NCI-H2227 (cell line): ENCODE results near the gene LYPD1.

Source experiments
- DNase-seq: peaks from one replicate; lab custom pipeline; 2025; ENCODE audit not compliant: unreplicated experiment; lab: John Stamatoyannopoulos, UW

LYPD1 gene

GRCh38 chr2:132668987-132669907, 758 bp downstream of the LYPD1 start:
- peak; percentile 66 for DNase-seq

DNA sequence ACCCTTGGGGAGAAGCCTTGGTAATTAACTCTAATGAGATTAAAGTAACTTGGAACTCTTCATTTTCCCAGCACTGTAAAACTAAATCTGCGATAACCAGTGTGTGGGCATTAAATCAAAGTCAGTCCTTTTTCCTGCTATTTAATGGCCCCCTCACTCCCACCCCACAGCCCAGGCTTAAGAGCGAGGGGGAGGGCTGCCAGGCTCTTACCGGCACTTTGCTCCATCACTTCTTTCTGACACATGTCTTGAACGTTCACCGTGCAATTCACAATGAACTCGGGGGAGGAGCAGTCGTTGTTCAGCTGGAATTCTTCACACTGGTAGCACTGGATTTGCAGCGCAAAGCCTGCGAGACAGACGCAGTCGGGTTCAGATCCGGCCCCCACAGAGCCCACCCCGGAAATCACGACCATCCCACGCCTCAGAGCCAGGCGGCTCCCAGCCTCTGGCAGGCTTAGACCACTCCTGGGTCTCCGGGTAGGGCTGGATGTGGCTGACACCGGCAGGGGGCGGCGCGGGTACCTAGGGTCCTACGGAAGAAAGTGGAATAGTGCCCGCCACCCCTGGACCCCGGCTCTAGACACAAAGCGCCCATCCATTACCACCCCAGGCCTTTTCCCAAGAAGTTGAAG, 1.7 kb downstream of the LYPD1 start:
- peak; percentile 89 for DNase-seq

DNA sequence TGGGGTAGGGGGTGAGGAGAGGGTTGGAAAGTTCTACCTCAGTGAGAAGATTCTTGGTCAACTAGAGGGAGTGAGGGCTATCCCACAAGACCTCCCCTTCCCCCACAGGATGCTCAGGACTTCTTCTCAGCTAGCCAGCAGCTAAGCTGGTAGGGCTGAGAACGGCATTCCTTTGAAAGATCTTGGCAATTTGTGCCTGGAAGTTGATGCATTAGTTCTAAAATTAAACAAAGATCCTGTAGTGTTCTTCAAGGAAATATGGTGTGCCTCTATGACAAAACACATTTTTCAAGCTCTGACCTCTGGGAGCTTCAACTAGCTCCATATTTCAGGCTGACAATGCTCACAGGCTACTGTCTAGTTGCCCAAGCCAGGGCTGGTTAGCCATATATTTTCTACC, 2.3 kb downstream of the LYPD1 start:
- DNase-seq: no peak

DNA sequence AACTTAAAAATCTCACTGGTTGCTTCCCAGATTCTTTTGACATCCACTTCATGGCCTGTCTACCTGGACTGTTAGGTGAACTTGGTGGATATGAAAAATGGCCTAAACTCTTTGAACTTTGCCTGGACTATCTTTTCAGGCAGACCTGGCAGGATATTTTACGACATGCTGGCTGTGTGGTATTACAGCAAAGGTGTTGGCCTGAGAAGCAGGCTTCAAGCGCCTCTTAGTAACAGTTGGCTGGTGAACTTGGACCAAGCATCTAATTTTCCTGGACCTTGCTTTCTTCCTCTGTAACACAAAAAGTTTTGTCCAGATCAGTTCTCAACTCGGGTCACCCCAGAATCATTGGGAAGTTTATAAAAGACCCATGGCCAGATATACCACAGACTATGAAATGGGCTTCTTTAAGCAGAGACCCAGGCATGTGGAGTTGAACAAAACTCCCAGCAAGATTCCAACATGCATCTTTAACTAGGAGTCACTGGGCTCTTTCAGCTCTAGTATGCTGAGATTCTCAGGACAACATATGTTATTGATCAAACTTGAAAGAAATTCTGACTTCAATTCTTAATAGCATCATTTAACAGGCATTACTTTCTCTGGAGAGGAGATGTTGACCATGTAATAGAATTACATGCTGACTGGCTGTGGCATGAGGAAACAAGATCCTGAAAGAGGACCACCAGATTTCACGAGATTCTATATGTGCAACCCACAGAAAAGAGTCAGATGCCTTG, 4.4 kb downstream of the LYPD1 start:
- no peak for DNase-seq

DNA sequence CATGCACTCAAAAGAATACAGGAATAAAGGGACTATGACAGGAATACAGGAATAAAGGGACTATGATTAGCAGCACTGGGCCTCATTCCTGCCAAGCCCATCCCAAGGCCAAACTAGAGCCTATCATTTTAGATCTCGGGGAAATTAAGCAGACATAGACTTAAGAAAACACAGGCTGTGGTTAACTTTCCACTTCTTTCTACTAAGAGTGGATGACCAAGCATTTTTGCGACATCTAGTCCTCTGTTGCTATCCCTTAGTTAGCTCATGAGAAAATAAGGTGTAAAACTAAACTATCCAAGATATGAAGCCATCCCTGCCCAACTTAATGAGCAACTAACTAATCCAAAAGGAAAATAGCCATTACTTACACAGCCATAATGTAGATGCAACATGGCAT, 5.9 kb downstream of the LYPD1 start:
- DNase-seq: no peak

DNA sequence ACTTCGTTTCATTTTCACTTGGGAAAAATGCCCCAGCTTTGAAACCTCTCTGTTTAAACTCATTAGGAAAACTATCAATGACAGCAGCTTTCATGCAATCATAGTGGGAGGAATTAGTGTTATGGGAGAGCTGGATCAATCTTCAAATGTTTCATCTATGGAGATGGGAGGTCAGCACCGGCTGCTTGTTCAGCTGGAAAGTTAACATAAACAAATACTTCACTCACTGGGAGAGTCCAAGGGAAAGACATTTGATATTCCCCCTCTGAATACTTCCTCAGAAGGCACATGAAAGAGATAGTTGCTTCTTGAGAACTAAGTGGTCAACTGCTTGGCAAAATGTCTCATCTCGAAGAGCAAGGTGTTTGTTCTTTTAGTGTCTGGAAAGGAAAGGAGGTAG, 7.3 kb downstream of the LYPD1 start:
- no peak for DNase-seq

DNA sequence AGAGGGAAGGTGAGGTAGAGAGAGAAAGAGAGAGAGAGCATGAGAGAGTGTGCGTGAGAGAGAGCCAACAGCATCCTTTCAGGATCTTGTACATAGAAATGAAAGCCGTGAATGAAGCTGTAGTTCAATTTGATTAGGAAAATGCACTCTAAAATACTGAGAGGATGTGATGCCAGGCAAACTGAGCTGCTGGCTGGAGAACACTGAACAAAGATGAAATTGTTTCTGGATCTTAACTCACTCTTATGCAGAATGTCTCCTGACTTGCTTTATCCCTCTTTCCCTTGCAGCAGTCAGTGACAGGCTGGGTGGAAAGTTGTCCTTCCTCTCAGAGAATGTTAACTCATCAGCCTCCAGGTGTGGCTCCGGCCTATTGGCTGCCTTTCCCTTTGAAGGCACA, 10.7 kb downstream of the LYPD1 start:
- no peak for DNase-seq

- no peak for DNase-seq
Measured at GRCh38 chr2:132656266-132656975, 13.6 kb downstream of the LYPD1 start.

DNA sequence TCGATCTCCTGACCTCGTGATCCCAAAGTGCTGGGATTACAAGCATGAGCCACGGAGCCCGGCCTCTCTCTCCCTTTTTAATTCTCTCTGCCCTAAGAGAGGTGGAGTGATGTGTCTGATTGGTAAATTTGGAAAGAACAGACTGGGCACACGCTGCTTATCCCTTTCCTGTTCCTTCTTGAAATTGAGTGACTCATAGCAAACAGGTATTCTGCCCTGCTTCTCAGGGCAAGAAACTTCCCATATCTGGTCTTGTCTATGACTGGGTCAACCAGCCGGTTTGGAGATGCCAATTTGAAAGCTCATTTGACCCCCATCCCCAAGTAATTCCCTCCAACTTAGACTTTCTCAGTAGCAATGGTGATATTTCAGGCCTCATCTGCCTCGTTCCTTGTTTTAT, 15.0 kb downstream of the LYPD1 start:
- no peak for DNase-seq

GRCh38 chr2:132654335-132654734, 15.7 kb downstream of the LYPD1 start:
- DNase-seq: no peak

GRCh38 chr2:132652474-132652873, 17.5 kb downstream of the LYPD1 start:
- DNase-seq: no peak

- DNase-seq: peak; percentile 78
Measured at GRCh38 chr2:132651115-132652045, 18.6 kb downstream of the LYPD1 start.

- no peak for DNase-seq
Measured at GRCh38 chr2:132646540-132647108, 23.4 kb downstream of the LYPD1 start.

DNA sequence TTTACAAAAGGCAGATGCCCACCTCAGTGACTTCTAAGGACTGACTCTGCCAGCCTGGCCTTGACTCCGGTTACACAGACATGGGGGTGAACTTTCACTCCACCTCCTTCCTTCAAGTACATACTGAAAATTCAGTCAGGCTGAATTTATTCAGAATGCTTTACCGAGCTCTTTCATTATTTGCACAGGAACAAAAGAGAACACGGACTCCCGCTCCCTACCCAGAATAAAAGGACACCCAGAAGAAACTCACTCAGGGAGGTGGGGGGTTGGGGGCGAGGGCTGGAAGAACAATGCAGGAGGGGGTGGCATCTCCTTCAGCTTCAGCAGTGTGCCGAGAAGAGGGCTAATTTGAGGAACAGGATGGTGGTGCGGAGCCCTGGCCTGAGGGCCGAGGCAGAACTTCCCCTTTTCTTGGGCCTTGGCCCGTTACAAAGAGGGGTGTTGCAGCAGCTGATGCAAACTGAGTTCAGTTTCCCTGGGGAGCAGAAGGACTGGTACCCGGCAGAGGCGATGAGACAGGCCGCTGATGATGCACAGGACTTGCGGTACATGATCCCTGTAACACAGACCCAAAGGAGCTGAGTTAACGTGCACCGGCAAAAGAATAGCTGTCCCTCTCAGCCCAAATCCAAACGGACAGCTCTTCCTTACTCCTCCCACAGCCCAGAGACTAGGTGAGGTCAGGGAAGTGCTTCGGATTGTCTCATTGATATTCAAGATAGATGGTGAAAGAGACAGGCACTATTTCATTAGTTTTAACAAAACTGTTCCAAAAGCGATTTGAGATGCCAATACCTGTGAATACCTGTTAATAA, 24.1 kb downstream of the LYPD1 start:
- no peak for DNase-seq

GRCh38 chr2:132645176-132645575, 24.8 kb downstream of the LYPD1 start:
- DNase-seq: no peak

- no peak for DNase-seq
Measured at GRCh38 chr2:132642415-132642814, 27.6 kb downstream of the LYPD1 start.

GRCh38 chr2:132641819-132642218, 28.2 kb downstream of the LYPD1 start:
- DNase-seq: no peak

GRCh38 chr2:132640116-132640515, 29.9 kb downstream of the LYPD1 start:
- DNase-seq: no peak
